Heart left ventricle (tissue), 16 donors: Measurements from ENCODE around the gene KCNJ6. TPM values are rescaled to one million over a fixed set of nuclear protein-coding genes. Genes with fewer than 3 reads are reported as not detected.

Experiments used
- ATAC-seq, 4 donors: fragments of 200-7000 bp; cut with Tn5 transposase; one replicate each; pipeline ENCODE4 v1.9.1; 2020 to 2022; ENCODE audit warnings: moderate library complexity in 4 of 4, mild to moderate bottlenecking in 3 of 4, moderate number of reproducible peaks in 1 of 4
- DNase-seq, 5 donors: peaks; one replicate each; pipeline ENCODE4 v3.0.0-alpha.2; 2020
- H3K27ac ChIP-seq, 12 donors: fragments of 200-600 bp; sonication (generic) in 4 of 12; one replicate each; pipeline versions ENCODE4 v1.5.0 to v1.8.0; 2016 to 2022; ENCODE audit warnings: mild to moderate bottlenecking in 2 of 12
- H3K27me3 ChIP-seq, 9 donors: fragments of 200-600 bp; sonication (generic) in 2 of 9; one replicate each; pipeline versions ENCODE4 v1.5.1 to v1.8.0; 2016 to 2022; ENCODE audit warnings: mild to moderate bottlenecking in 3 of 9
- H3K36me3 ChIP-seq, 9 donors: fragments of 200-600 bp; sonication (generic) in 2 of 9; one replicate each; pipeline versions ENCODE4 v1.5.0 to v1.8.0; 2018 to 2022; ENCODE audit warnings: mild to moderate bottlenecking in 2 of 9
- H3K4me1 ChIP-seq, 12 donors: fragments of 200-600 bp; sonication (generic) in 4 of 12; one replicate each; pipeline versions ENCODE4 v1.5.0 to v1.8.0; 2016 to 2022; ENCODE audit warnings: mild to moderate bottlenecking in 3 of 12
- H3K4me3 ChIP-seq, 12 donors: fragments of 200-600 bp; sonication (generic) in 4 of 12; one replicate each; pipeline versions ENCODE4 v1.5.0 to v1.8.0; 2017 to 2022; ENCODE audit warnings: mild to moderate bottlenecking in 9 of 12, moderate library complexity in 4 of 12
- H3K9me3 ChIP-seq, 12 donors: fragments of 200-600 bp; sonication (generic) in 4 of 12; one replicate each; pipeline versions ENCODE4 v1.5.0 to v1.8.0; 2016 to 2022; ENCODE audit warnings: mild to moderate bottlenecking in 1 of 12
- POLR2A ChIP-seq, 2 donors: fragments of 450-650 bp; IDR thresholded peaks; one replicate each; pipeline ENCODE4 v1.6.1; 2017; ENCODE audit warnings: antibody characterized with exemption in 2 of 2, mild to moderate bottlenecking in 2 of 2, moderate library complexity in 2 of 2
- WGBS, 4 donors: extraction: QIAGEN DNeasy Blood & Tissue Kit in 2 of 4; methylation state at CpG; one replicate each; pipeline versions ENCODE4 v1.1.5 to v1.1.7; 2013 to 2018; 5-methylcytosine and 5-hydroxymethylcytosine counted together
- intact Hi-C, 10 donors: fragments of 100-400 bp; cut with DNase I; formaldehyde crosslinking; loops; one replicate each; pipeline versions ENCODE4 v1.11.1 to v1.14.2; 2022
- polyA plus RNA-seq, 2 donors: library from polyadenylated mRNA; stranded (reverse); fragments of 200-250 nt; gene quantifications; one replicate each; pipeline ENCODE4 v1.2.3, GENCODE V29; 2013
- total RNA-seq, 9 donors: library from RNA; depleted of rRNA in 2 of 9; stranded (reverse); fragments of >200 nt in 2 of 9; fragmentation: NEBNext Ultra II Directional in 3 of 9; extraction: Animal tissue kit (Norgen Biotek cat#: 25700) in 3 of 9; gene quantifications; one replicate each; pipeline versions ENCODE4 v1.1.0 to v1.2.4, GENCODE V29; 2016 to 2023
- TF ChIP-seq, protein P1 (sequence below), 12 donors: fragments of 200-600 bp; sonication (generic) in 4 of 12; IDR thresholded peaks; one replicate each; pipeline versions ENCODE4 v1.5.0 to v1.8.0; 2018 to 2022; ENCODE audit warnings: antibody characterized with exemption in 12 of 12, mild to moderate bottlenecking in 5 of 12
- donor health status: ischemic (EF 13 %, LVEDD 7.1; RV severe dilation, severe dysfunction).
- donor health status: healthy with polysubstance abuse.
- donor health status: DM: no; HTN: yes; CAD: no.
- donor health status: DM: no; HTN: no; CAD: no.
- donor health status: ischemic (EF 25% LVEDD 6.9; RV normal size, moderate dysfunction).
- donor health status: ischemic (EF 25% LVEDD 5.7; RV mildly dilated, moderate dysfunction).
- donor health status: healthy.
- donor health status: DM: yes; HTN: yes; CAD: no.
- donor health status: ischemic (EF 35%, LVEDD 5.7; RV mildly dilated, moderate dysfunction).
- donor health status: nonischemic (EF 11% LVEDD 7.7; RV severe dilation, severe dysfunction).
- donor health status: DM: yes; HTN: yes; CAD: no.
- donor health status: PGD.
- donor health status: ischemic (EF 29% LVEDD 5.4; RV normal size, mild dysfunction).
- donor health status: nonischemic (EF 23%, LVEDD 6.1; RV moderate dilation, normal function).

KCNJ6 gene
- total and polyA plus RNA-seq, 11 donors, result not detected

DNA sequence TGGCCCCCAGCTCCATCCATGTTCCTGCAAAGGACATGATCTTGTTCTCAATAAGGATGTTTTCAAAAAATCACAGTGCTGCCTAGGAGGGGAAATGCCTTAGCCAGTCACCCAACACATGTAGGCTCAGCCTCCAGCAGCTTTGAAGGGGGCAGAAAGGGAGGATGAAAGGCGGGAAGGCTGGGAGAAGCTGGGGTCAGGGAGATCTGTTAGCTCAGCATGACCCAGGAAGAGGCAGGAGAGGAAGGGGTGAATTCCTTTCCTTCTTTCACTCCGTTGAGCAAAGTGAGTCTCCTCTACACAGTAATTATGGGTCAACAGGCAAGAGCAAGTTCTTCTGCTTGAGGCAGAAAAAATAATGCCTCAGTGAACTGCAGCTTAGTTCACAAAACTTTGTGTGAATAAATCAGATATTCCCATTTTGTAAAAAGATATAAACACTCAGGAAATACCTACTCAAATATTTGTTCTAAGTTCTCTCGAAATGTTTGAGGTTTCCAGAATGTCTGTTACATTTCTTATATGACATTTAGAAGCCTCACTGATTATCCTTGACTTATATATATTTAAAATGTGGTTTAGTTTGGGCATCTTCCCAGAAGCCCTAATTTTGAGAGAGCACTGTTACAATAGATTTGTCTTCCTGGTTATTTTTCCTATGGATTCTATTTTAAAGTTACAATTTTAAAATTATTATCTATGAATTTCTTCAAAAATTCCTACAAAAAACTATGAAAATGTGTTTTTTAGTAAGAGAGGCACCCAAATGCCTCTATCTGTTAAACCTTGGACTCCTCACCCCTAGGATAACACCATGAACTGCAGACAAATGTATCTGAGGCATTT is 116.8 kb downstream of the KCNJ6 start:
- intact Hi-C loops, result no loop called here
- Histone ChIP-seq H3K9me3 (peaks cover 0 to 7% (median 0%) of the 10 kb centered on the region in 12 donors), H3K36me3 (no peaks in the 10 kb centered on the region), H3K27ac (no peak overlapping the region), H3K4me3 (no peak overlapping the region), H3K27me3 (peaks cover 0 to 17% (median 0%) of the 10 kb centered on the region in 9 donors), H3K4me1 (no peaks in the 10 kb centered on the region)
- no peak for TF ChIP-seq POLR2A (IDR thresholded peaks at IDR 0.05)
- TF ChIP-seq, protein P1, sequence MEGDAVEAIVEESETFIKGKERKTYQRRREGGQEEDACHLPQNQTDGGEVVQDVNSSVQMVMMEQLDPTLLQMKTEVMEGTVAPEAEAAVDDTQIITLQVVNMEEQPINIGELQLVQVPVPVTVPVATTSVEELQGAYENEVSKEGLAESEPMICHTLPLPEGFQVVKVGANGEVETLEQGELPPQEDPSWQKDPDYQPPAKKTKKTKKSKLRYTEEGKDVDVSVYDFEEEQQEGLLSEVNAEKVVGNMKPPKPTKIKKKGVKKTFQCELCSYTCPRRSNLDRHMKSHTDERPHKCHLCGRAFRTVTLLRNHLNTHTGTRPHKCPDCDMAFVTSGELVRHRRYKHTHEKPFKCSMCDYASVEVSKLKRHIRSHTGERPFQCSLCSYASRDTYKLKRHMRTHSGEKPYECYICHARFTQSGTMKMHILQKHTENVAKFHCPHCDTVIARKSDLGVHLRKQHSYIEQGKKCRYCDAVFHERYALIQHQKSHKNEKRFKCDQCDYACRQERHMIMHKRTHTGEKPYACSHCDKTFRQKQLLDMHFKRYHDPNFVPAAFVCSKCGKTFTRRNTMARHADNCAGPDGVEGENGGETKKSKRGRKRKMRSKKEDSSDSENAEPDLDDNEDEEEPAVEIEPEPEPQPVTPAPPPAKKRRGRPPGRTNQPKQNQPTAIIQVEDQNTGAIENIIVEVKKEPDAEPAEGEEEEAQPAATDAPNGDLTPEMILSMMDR (IDR thresholded peaks at IDR 0.05), result no peak
- no peak for DNase-seq
- no peak for ATAC-seq
- WGBS, 4 donors, result 34 to 41% (median 40%) methylated on average over 3 of the region's 3 CpGs

DNA sequence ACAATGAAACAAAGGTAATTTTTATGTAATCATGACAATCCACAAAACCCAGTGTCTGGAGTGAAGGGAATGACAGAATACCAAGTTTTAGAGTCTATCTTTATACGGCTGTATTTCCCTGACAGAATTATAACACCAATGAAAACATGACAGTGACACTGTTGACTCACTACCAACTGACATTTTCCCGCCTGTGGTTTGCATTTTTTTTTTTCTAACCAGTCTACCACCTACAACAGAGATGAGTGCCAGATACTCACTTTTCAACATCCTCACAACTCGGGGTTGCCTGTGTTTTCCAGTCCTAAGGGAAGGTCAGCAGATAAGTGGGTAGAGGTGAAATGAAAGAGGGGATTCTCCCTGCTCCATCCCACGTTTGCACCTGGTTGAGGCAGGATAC is 118.9 kb downstream of the KCNJ6 start:
- DNase-seq (no peak), ATAC-seq (no peak)
- Histone ChIP-seq H3K9me3 (no peaks in the 10 kb centered on the region), H3K36me3 (no peaks in the 10 kb centered on the region), H3K4me1 (no peaks in the 10 kb centered on the region), H3K27me3 (peaks cover 0 to 17% (median 0%) of the 10 kb centered on the region in 9 donors), H3K4me3 (no peak overlapping the region), H3K27ac (no peak overlapping the region)
- intact Hi-C loops, result no loop called here
- 65 to 75% (median 68%) methylated on average over 4 of the region's 4 CpGs for WGBS, 4 donors
- TF ChIP-seq, protein P1 (IDR thresholded peaks at IDR 0.05), result no peak
- no peak for TF ChIP-seq POLR2A (IDR thresholded peaks at IDR 0.05)

DNA sequence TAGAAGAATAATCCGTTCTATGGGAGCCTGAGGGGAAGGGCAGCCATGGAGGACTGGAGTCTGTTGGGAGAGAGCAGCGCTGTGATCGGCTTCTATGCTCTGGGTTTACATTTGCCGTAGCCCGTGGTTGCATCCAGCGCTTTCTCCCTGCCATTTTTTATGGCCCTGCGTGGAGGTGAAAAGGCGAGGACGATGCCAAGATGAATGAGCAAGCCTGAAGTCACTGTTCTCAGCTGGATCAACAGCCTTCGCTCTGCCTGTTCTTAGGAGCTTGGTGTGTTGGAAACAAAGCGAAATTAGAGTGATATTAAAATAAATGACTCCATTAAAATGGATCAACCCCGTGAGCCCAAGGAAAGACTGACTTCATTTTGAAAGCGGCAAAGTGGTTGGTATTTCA is 120.2 kb downstream of the KCNJ6 start:
- H3K4me1 ChIP-seq, result no peaks in the 10 kb centered on the region
- no peak overlapping the region for H3K4me3 ChIP-seq
- intact Hi-C loops, result no loop called here
- H3K9me3 ChIP-seq, result no peaks in the 10 kb centered on the region
- no peaks in the 10 kb centered on the region for H3K36me3 ChIP-seq
- 91 to 98% (median 94%) methylated on average over 13 of the region's 13 CpGs for WGBS, 4 donors
- H3K27me3 ChIP-seq, result peaks cover 0 to 13% (median 0%) of the 10 kb centered on the region in 9 donors
- no peak overlapping the region for H3K27ac ChIP-seq
- TF ChIP-seq POLR2A (IDR thresholded peaks at IDR 0.05), result no peak
- TF ChIP-seq, protein P1 (IDR thresholded peaks at IDR 0.05), result no peak
- DNase-seq (no peak), ATAC-seq (no peak)

DNA sequence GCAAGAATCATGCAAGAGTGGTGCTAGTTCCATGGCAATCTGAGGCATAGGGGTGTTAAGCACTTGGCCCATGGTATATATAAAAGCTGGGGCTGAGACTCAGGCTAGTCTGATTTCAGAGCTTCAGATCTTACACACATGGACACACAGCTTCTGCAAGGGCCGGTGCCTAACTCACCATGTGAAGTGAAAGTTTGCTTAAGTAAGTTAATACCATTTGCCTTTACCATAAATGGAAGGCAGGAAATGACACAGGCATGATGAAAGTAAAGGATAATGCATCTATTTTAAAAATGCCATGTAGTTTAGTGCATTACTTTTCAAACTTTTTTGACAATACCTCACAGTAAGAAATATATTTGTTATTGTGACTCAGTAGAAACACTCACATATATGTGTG is 122.6 kb downstream of the KCNJ6 start:
- no peak for ATAC-seq

More for the DNA sequence above, 122.6 kb downstream of the KCNJ6 start:
- peaks cover 0 to 5% (median 0%) of the 10 kb centered on the region in 12 donors for H3K9me3 ChIP-seq
- H3K4me1 ChIP-seq, result no peaks in the 10 kb centered on the region
- intact Hi-C loops, result no loop called here
- no peak for DNase-seq
- WGBS, 4 donors, result 58 to 79% (median 60%) methylated on average over 1 of the region's 1 CpG
- no peak overlapping the region for H3K27ac ChIP-seq
- H3K36me3 ChIP-seq, result no peaks in the 10 kb centered on the region
- H3K4me3 ChIP-seq, result no peak overlapping the region
- TF ChIP-seq, protein P1 (IDR thresholded peaks at IDR 0.05), result no peak
- TF ChIP-seq POLR2A (IDR thresholded peaks at IDR 0.05), result no peak
- peaks cover 0 to 7% (median 0%) of the 10 kb centered on the region in 9 donors for H3K27me3 ChIP-seq
